ENCODE data around the gene ARHGAP24. TPM values are rescaled to one million over a fixed set of nuclear protein-coding genes. Genes with fewer than 3 reads are reported as not detected.

Gene ARHGAP24
- total RNA-seq, 2 experiments from 2014 or later: not detected

GRCh38 chr4:85737254-85737653, 262.3 kb downstream of the ARHGAP24 start:
- no peak for DNase-seq
- POLR2A ChIA-PET: no interaction called here
- intact Hi-C loops (cut with micrococcal nuclease): no loop called here
- Mint-ChIP-seq H3K27me3 (no peaks in the 10 kb centered on the region), H3K4me3 (no peak overlapping the region), H3K9me3 (no peaks in the 10 kb centered on the region), H3K4me1 (ENCODE audit: low read depth) (no peaks in the 10 kb centered on the region), H3K36me3 (no peaks in the 10 kb centered on the region), H3K27ac (no peak overlapping the region)
- CTCF ChIA-PET: no interaction called here

DNA sequence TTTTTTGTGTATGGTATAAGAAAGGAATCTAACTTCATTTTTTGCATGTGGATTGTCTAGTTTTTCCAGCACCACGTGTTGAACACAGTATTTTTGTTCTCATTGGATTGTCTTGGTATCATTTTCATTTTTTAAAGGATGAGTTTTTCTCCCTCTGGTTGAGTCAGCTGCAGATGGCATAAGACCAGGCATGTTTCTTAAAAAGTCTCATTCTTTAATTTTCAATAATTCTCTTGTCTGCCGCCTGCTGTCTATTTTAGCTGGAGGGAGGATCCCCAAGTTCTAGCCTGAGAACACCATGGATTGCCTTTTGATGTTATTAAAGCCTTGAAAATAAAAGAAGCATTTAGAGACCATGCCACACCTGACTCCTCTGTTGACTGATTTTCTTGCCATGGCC, 263.8 kb downstream of the ARHGAP24 start:
- H3K27ac Mint-ChIP-seq: no peak overlapping the region
- ChIA-PET CTCF (interaction anchor here (1.6 kb wide), 1 partner anchor 9 kb away, joined by 7 read pairs; no protein-coding TSS in a partner anchor), POLR2A (no interaction called here)
- no peaks in the 10 kb centered on the region for H3K4me1 Mint-ChIP-seq (ENCODE audit: low read depth)
- intact Hi-C loops (cut with micrococcal nuclease): no loop called here
- H3K27me3 Mint-ChIP-seq: no peaks in the 10 kb centered on the region
- H3K4me3 Mint-ChIP-seq: no peak overlapping the region
- no peaks in the 10 kb centered on the region for H3K9me3 Mint-ChIP-seq
- no peaks in the 10 kb centered on the region for H3K36me3 Mint-ChIP-seq
- DNase-seq: no peak

DNA sequence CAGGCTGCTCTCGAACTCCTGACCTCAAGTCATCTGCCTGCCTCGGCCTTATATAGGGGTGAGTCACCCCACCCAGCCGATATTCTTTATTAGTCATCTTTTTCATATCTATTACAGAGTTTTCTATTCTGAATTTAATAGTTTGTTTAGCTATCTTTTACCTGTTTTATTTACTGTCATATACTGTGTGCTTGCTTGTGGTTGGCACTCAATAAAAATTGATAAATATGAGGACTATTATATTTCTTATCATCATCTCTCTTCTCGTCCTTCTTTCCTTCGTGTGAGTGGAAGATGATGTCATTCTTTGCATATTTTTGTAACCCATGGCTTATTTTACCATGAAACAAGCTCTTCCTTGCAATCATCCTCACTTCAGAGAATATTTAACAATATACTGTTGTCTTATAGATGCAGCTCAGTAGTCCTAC, 265.5 kb downstream of the ARHGAP24 start:
- CTCF ChIA-PET: no interaction called here

DNA sequence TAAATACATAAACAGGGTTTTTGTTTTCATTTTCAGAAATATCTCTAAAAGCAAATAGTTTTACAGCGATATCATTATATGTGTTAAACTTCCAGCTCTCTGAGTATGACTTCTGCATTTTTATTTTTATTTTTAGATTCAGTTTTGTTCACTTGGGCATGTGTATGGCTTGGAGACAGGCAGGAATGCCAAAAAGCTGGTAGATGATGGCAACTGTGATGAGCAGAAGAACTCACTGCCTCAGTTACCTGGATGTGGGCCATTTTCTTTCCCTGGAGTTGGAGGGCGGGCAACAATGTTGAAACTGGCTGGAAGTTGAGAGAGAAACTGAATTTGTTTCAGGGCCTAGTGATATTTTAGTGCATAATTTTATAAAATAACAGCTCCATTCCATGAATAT, 266.4 kb downstream of the ARHGAP24 start:
- intact Hi-C loops (cut with micrococcal nuclease): no loop called here

More for the DNA sequence above, 265.5 kb downstream of the ARHGAP24 start:
- Mint-ChIP-seq H3K4me3 (no peak overlapping the region), H3K27ac (no peak overlapping the region), H3K9me3 (no peaks in the 10 kb centered on the region), H3K36me3 (no peaks in the 10 kb centered on the region), H3K27me3 (no peaks in the 10 kb centered on the region), H3K4me1 (ENCODE audit: low read depth) (no peaks in the 10 kb centered on the region)
- POLR2A ChIA-PET: no interaction called here
- no peak for DNase-seq
- intact Hi-C loops (cut with micrococcal nuclease): no loop called here

GRCh38 chr4:85741921-85742591, 267.1 kb downstream of the ARHGAP24 start:
- no peaks in the 10 kb centered on the region for H3K36me3 Mint-ChIP-seq
- ChIA-PET CTCF (no interaction called here), POLR2A (no interaction called here)
- no peaks in the 10 kb centered on the region for H3K27me3 Mint-ChIP-seq
- H3K27ac Mint-ChIP-seq: no peak overlapping the region
- no peaks in the 10 kb centered on the region for H3K4me1 Mint-ChIP-seq (ENCODE audit: low read depth)
- H3K9me3 Mint-ChIP-seq: no peaks in the 10 kb centered on the region
- intact Hi-C loops (cut with micrococcal nuclease): no loop called here
- DNase-seq: no peak
- H3K4me3 Mint-ChIP-seq: no peak overlapping the region

More for the DNA sequence above, 266.4 kb downstream of the ARHGAP24 start:
- H3K27me3 Mint-ChIP-seq: no peaks in the 10 kb centered on the region
- POLR2A ChIA-PET: no interaction called here
- CTCF ChIA-PET: no interaction called here
- DNase-seq: no peak
- H3K36me3 Mint-ChIP-seq: no peaks in the 10 kb centered on the region
- H3K4me1 Mint-ChIP-seq (ENCODE audit: low read depth): no peaks in the 10 kb centered on the region
- no peak overlapping the region for H3K27ac Mint-ChIP-seq
- no peaks in the 10 kb centered on the region for H3K9me3 Mint-ChIP-seq
- no peak overlapping the region for H3K4me3 Mint-ChIP-seq

DNA sequence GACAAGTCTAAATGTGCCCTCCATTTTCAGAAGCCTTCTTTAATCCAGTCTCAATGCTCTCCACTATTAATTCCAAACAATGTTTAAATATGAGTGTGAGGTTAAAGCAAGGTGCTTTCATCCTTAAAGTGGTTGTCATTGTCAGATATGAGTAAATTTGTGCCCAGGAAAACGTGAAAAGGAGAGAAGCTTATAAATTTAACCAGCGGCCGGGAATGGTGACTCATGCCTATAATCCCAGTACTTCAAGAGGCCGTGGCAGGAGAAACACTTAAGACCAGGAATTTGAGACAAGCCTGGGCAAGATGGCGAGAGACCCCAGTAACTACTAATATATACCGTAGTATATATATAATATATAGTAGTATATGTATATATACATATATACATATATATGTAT, 270.0 kb downstream of the ARHGAP24 start:
- ChIA-PET POLR2A (no interaction called here), CTCF (no interaction called here)
- Mint-ChIP-seq H3K27ac (no peak overlapping the region), H3K4me3 (no peak overlapping the region), H3K36me3 (no peaks in the 10 kb centered on the region), H3K4me1 (ENCODE audit: low read depth) (no peaks in the 10 kb centered on the region), H3K9me3 (no peaks in the 10 kb centered on the region), H3K27me3 (no peaks in the 10 kb centered on the region)
- no peak for DNase-seq
- intact Hi-C loops (cut with micrococcal nuclease): no loop called here

DNA sequence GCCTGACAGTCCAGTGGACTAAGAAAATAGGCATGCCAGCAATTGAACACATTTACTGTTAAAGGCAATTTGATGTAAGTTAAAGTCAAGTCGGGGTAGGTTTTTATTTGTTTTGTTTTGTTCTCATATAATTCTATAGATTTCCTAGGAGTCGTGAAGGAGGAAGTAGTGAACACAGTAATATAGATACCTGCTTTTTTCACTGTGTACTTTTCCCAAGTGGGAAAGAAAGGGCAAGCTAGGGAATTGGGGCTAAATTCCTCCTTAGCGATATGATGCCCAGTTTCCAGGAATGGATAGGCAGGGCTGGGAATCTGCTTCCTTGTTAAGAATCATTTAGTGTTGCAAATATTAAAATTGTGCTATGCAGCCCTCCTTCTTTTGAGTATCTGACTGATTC, 271.0 kb downstream of the ARHGAP24 start:
- Mint-ChIP-seq H3K27ac (no peak overlapping the region), H3K36me3 (no peaks in the 10 kb centered on the region), H3K4me3 (no peak overlapping the region), H3K4me1 (ENCODE audit: low read depth) (no peaks in the 10 kb centered on the region), H3K9me3 (no peaks in the 10 kb centered on the region), H3K27me3 (no peaks in the 10 kb centered on the region)
- no peak for DNase-seq
- CTCF ChIA-PET: interaction anchor here (1.3 to 2.1 kb wide), 2 partner anchors 19 to 598 kb away, joined by 3 to 5 read pairs; no protein-coding TSS in a partner anchor
- intact Hi-C loops (cut with micrococcal nuclease): no loop called here
- POLR2A ChIA-PET: no interaction called here

GRCh38 chr4:85747882-85748491, 273.0 kb downstream of the ARHGAP24 start:
- POLR2A ChIA-PET: no interaction called here
- CTCF ChIA-PET: interaction anchor here (1.2 to 2.5 kb wide), 4 partner anchors 10 to 664 kb away, joined by 3 to 13 read pairs (median 6); no protein-coding TSS in a partner anchor
- Mint-ChIP-seq H3K27ac (no peak overlapping the region), H3K36me3 (no peaks in the 10 kb centered on the region), H3K4me3 (no peak overlapping the region), H3K27me3 (no peaks in the 10 kb centered on the region), H3K9me3 (no peaks in the 10 kb centered on the region), H3K4me1 (ENCODE audit: low read depth) (no peaks in the 10 kb centered on the region)
- intact Hi-C loops (cut with micrococcal nuclease): loop anchor here (1.0 kb wide), 1 partner anchor 601 kb away; no protein-coding TSS in a partner anchor
- DNase-seq: no peak

DNA sequence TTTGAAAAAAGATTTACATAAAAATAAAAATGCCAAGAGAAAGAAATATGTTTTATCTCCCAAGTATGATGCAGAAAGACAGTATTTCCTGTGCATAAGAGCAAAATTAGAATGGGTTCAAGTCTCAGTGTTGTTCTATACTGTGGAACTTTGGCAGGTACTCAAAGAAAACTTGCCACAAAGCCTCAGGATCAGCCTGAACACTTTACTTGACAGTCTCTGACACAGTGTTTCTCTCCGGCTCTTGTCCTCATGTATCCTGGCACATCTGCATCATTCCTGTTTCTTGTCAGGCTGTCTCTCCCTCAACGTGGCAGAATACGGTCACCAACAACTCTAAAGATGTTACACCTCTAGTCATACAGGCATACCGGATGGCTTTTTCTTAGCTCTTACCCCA, 273.7 kb downstream of the ARHGAP24 start:
- no peaks in the 10 kb centered on the region for H3K9me3 Mint-ChIP-seq
- H3K27me3 Mint-ChIP-seq: no peaks in the 10 kb centered on the region
- intact Hi-C loops (cut with micrococcal nuclease): loop anchor here (1.0 kb wide), 1 partner anchor 601 kb away; no protein-coding TSS in a partner anchor
- CTCF ChIA-PET: interaction anchor here (1.2 to 2.5 kb wide), 2 partner anchors 10 to 33 kb away, joined by 3 to 7 read pairs; no protein-coding TSS in a partner anchor
- DNase-seq: no peak
- no peak overlapping the region for H3K4me3 Mint-ChIP-seq
- POLR2A ChIA-PET: no interaction called here
- no peaks in the 10 kb centered on the region for H3K4me1 Mint-ChIP-seq (ENCODE audit: low read depth)
- no peak overlapping the region for H3K27ac Mint-ChIP-seq
- no peaks in the 10 kb centered on the region for H3K36me3 Mint-ChIP-seq

DNA sequence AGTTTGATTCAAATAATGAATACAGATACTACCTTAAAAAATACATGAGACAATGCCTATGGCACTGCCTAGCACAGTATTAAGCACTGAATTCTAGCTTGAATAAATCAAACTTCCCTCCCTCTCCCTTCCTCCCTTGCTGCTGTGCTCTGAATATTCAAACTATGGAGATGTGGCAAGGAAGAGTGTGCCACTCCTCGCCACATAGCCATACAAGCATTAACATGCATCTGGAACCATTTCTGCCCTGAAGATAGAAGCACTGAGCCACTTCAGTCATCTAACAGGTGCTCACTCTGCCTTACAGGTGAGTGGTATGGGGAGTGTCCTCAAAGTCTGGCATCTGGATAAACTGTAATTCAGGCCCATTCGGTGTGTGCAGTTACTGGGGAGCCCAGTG, 276.9 kb downstream of the ARHGAP24 start:
- no peak overlapping the region for H3K4me3 Mint-ChIP-seq
- no peaks in the 10 kb centered on the region for H3K9me3 Mint-ChIP-seq
- intact Hi-C loops (cut with micrococcal nuclease): no loop called here
- ChIA-PET POLR2A (no interaction called here), CTCF (no interaction called here)
- H3K27ac Mint-ChIP-seq: no peak overlapping the region
- H3K36me3 Mint-ChIP-seq: no peaks in the 10 kb centered on the region
- no peaks in the 10 kb centered on the region for H3K27me3 Mint-ChIP-seq
- no peaks in the 10 kb centered on the region for H3K4me1 Mint-ChIP-seq (ENCODE audit: low read depth)
- no peak for DNase-seq

DNA sequence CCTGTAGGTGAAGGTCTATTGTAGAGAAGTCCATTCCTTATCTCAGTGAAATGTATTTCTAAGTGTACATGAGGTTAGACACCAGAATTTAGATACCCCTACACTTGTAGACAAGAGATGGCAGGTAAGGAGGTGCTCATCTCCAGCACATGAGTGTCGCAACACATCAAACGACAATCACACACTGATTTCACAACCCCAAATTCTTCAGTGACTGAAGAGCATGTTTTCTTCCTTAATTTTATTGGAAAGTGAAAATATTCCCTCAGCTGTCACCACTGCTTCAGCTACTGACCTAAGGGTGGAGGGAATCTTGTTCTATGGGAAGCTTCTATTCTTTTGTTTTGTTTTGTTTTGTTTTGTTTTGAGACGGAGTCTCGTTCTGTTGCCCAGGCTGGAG, 280.3 kb downstream of the ARHGAP24 start:
- ChIA-PET CTCF (no interaction called here), POLR2A (no interaction called here)
- H3K4me1 Mint-ChIP-seq (ENCODE audit: low read depth): no peaks in the 10 kb centered on the region
- no peaks in the 10 kb centered on the region for H3K36me3 Mint-ChIP-seq
- DNase-seq: no peak
- no peak overlapping the region for H3K27ac Mint-ChIP-seq
- no peaks in the 10 kb centered on the region for H3K27me3 Mint-ChIP-seq
- H3K9me3 Mint-ChIP-seq: no peaks in the 10 kb centered on the region
- no peak overlapping the region for H3K4me3 Mint-ChIP-seq
- intact Hi-C loops (cut with micrococcal nuclease): no loop called here

DNA sequence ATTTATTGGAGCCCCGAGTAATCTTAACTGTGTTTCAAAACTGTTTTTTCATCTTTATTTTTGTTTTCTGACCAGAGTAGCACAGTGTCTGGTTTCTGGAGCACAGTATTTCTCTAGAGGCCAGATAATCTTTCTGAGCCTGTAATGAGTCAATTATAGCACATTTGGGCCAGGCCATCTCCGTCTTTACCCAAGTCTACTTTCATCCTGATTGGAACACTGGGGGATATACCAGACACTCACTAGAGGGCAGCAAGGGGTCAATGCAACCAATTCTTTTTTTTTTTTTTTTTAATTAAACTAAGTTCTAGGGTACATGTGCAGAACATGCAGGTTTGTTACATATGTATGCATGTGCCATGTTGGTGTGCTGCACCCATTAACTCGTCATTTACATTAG, 282.0 kb downstream of the ARHGAP24 start:
- DNase-seq: no peak
- no peak overlapping the region for H3K4me3 Mint-ChIP-seq
- H3K27me3 Mint-ChIP-seq: no peaks in the 10 kb centered on the region
- H3K36me3 Mint-ChIP-seq: no peaks in the 10 kb centered on the region
- POLR2A ChIA-PET: no interaction called here
- intact Hi-C loops (cut with micrococcal nuclease): no loop called here
- CTCF ChIA-PET: no interaction called here
- H3K9me3 Mint-ChIP-seq: no peaks in the 10 kb centered on the region
- H3K27ac Mint-ChIP-seq: no peak overlapping the region
- no peaks in the 10 kb centered on the region for H3K4me1 Mint-ChIP-seq (ENCODE audit: low read depth)

DNA sequence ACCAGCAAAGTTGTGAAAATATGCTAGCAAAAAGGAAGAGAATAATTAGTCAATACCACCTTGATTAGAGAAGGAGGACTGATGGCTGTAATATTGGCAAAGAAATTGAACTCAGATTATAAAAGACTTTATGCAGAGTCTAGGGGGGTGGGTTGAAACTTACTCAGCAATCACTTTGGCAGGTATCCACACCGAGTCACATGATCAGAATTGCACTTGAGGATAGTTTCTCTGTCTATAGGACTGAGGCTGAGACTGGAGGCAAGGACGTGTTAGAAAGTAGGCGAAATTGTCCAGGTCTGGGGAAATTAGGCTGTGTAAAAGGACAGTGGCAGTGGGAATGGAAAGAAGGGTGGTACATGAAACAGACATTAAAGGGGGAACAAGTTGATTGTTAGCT, 284.4 kb downstream of the ARHGAP24 start:
- ChIA-PET POLR2A (no interaction called here), CTCF (no interaction called here)
- no peaks in the 10 kb centered on the region for H3K9me3 Mint-ChIP-seq
- no peaks in the 10 kb centered on the region for H3K27me3 Mint-ChIP-seq
- no peak overlapping the region for H3K4me3 Mint-ChIP-seq
- DNase-seq: no peak
- no peaks in the 10 kb centered on the region for H3K4me1 Mint-ChIP-seq (ENCODE audit: low read depth)
- no peaks in the 10 kb centered on the region for H3K36me3 Mint-ChIP-seq
- H3K27ac Mint-ChIP-seq: no peak overlapping the region
- intact Hi-C loops (cut with micrococcal nuclease): no loop called here
